CD4-positive, alpha-beta T cell treated with Interleukin-10 for 1 hour (primary cell): ENCODE data around the gene HRC.
"Not testable (repeated sequence)": the region's sequence is repeated elsewhere in the genome, so short reads cannot be mapped to it uniquely, and the experiment has no call there.

Experiments used
- DNase-seq: peaks from one replicate; pipeline ENCODE4 v3.0.0-alpha.2; 2020

The HRC gene

DNA sequence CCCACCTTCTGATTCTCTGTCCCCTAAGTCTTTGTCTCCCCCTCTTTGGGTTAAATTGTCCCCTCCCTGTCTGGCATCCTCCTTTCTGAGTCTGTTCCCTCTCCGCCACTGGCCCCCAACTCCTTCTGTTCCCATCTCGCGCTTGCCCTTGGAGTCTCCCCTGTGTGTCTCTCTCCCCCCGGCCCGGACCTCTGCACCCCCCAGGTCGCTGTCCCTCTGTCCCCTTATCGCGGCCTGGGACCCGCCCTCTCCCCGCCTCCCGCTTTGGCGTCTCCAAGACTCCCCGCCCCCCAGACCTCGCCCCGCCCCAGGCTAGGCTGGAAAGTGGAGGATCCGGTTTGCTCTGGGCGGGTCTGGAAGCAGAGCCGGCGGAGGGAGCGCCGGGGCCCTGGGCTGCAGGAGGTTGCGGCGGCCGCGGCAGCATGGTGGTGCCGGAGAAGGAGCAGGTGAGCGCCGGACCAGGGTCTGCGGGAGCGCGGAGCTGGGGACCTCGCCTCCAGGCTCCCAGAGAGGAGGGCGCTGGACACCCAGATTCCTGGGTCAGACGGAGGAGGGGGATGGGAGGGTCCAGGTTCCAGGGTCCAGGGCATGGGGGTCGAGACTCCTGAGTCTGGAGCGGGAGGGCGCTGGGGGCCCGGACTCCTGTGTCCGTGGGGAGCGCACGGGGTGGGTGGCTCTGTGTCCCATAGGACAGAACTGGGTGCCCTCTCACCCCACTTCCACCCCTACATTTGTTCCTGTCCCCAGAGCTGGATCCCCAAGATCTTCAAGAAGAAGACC is 2.4 kb upstream of the HRC start, which contains the start of gene TRPM4:
TRPM4 (plus strand) TSS at position 348 of the 780 bp plus-strand sequence; CDS start at position 423, 75 bp downstream.
- peak; percentile 21 for DNase-seq

DNA sequence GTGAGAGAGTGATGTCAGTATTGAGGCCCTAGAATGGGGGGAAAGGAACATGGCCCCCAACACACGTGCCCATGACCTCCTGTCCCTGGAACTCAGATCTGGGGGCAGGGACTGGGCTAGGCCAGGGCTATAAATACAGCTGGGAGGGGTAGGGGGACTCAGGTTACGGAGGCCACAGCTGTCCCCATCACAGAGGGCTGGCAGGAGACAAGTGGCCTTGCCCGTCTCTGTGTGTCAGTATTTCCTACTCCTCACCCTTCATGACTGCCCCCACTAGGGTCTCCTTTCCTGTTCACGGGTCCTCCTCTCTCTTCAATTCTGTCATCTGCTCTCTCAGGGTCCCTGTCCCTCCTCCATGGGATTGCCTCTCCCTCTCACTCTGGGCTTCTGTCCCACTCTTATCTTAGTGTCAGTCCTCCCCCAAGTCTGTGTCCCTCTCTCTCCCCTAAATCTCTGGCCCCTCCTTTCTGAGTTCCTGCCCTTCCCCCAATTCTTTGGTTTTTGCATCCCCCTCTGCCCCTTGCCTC is 687 bp upstream of the HRC start:
- DNase-seq = no peak

DNA sequence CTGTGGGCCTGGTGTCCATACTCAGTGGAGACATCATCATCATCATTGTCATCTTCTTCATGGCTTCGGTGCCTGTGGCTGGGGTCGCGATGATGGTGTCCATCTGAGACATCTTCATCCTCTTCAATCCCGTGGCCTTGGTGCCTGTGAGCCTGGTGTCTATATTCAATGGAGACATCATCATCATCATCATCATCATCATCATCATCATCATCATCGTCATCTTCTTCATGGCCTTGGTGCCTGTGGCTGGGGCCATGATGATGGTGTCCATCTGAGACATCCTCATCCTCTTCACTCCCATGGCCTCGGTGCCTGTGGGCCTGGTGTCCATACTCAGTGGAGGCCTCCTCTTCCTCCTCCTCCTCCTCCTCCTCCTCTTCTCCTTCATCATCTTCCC is 917 bp downstream of the HRC start:
- no peak for DNase-seq

DNA sequence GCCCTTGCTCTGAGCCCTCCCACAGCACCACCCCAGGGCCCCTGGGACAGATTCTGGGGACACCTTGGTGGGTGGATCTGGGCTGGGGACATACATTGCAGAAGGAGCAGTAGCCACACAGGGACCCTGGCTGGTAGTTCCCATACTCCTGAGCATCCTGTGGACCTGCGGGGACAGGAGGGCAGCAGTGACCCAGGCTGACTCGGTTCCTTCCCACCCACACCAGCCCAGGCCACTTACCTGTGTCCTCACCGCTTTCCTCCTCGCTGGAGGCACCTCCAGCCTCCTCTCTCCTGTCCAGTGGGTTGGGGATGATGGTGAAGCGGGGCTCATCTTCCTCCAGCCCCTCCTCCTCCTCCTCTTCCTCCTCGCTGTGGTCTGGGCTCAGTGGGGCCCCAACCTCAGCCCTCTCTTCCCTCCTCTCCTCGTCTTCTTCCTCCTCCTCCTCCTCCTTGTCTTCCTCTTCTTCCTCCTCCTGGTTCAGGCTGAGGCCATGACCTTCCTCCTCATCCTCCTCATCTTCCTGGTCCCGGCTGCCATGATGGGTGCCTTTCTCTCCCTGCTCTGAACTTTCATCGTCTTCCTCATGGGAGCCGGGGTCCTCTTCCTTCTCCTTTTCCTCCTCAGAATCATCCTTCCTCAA is 1.9 kb downstream of the HRC start:
- DNase-seq = no peak

DNA sequence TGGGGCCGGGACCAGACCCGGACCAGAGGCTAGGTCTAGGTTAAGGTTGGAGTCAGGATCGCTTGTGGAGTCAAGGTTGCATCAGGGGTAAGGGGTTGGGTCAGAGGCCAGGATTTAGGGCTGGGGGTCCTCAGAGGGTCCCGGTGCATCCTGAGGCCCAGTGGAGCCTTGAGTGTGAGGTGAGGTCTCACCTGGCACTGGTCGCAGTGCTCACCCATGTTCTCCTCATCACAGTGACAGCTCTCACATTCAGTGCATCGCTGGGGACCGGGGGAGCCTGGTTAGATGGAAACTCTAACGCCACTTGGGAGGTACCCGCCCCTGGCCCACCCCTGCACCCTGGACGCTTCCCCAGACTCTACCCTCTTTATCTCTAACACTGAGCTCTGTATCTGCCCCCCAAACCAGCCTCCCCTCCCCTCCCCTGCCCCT is 3.1 kb downstream of the HRC start:
- DNase-seq = no peak

DNA sequence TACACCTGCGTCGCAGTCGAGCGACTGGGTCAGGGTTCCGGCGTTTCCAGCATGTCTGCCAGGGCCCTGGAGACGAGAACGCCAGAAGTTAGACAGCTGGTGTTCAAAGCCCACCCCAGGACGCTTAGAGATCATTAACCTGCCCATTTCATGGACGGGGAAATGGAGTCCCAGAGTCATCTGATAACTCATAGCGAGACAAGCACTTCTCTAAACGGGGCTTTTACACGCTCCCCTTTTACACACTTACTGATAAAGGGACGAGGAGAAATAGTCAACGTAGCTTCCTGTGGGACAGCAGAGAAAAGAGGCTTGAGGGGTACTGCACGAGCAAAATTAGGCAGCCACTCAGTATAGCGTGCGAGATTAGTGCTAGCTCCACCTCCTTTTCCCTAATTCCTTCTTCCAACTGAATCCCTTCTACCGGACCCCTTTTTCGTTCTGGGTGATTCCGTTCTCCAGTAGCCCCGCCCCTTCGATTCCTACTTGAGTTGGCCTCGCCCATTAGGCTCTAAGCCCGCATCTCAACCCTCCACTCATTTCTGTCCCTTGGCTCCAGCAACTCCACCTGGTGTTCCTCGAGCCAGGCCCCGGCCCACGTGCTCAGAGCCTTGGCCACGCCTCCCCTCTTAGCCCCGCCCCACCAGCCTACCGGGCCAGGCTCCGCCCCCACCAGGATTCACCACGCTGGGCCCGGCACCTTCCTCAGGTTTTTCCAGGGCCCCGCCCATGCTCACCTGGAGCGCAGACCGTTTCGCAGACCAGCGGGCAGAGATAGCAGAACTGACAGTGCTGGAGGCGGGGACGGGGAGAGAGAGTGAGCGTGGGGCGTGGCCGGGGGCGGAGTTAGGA is 3.7 kb downstream of the HRC start:
- DNase-seq = peak; percentile 45

DNA sequence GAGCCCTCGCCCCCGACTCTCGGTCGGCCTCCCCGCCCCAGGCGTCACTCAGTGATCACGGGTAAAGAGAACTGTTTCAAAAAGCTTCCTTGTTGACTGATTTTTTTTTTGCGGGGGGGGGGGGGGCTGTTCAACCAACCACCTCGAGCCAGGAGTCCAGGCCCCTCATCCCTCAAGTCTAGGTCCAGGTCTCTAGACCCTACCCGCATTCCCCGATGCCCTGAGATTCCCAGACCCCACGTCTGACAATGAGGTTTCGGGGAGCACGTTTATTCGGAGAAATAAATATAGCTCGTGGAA is 4.3 kb downstream of the HRC start:
- no peak for DNase-seq

DNA sequence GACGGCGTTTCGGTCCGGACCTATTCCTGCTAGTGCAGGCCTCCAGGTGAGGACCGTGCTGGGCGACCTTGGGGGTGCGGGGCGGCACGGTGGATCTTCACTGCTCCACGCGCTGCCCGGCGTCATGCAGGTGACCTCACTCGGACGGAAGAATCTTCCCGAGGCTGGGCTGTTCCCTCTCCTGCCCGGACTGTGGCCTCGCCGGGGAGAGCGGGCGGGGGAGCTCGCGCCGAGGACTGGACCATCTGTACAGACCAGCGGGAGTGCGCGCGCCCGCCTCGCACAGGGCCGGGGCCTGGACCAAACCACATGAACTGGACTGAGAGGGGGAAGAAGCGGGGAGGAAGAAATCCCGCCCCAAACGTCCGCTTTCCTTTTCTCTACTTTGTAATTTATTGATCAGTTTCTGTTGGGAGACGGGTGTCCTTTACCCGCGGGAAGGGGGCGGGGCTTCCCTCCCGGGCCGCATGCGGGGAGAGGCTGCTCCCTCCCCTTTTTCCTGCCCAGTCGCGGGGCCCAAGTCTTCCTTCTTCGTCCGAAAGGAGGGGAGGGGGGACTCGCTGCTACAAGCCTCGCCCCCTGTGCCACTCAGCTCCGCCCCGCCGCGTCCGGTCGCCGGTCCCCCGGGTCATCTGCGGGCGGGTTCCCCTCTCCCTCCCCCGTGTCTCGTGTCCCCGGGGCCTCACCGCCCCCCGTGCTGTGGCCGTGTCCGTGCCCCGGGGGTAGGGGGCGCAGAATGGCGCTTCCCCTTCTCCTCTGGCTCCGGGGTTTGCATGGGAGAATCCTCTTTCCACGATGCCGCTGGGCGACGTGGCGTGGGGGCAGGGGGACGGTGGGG is 4.9 kb downstream of the HRC start:
- DNase-seq = peak; percentile 50

DNA sequence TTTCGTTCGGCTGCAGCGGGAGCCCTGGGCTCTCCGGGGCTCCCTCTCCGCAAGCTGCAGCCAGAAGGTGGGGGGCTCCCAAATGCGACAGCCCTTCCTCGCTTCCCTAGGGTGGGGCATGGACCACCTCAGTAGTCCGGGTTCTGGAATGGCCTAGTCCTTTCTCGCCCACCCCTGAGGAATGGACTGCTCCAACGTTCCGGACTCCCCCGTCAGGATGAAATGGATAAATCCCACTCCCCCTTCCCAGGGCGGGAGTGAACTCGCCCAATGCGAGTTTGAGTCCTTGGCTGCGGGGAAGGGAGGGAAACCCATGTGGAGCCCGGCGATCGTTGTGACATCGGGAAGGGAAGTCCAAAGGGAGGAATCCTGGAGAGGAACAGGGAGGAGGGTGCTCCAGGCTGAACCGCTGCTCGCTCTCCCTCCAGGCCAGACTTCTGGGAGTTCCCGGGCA is 5.5 kb downstream of the HRC start:
- DNase-seq = no peak

DNA sequence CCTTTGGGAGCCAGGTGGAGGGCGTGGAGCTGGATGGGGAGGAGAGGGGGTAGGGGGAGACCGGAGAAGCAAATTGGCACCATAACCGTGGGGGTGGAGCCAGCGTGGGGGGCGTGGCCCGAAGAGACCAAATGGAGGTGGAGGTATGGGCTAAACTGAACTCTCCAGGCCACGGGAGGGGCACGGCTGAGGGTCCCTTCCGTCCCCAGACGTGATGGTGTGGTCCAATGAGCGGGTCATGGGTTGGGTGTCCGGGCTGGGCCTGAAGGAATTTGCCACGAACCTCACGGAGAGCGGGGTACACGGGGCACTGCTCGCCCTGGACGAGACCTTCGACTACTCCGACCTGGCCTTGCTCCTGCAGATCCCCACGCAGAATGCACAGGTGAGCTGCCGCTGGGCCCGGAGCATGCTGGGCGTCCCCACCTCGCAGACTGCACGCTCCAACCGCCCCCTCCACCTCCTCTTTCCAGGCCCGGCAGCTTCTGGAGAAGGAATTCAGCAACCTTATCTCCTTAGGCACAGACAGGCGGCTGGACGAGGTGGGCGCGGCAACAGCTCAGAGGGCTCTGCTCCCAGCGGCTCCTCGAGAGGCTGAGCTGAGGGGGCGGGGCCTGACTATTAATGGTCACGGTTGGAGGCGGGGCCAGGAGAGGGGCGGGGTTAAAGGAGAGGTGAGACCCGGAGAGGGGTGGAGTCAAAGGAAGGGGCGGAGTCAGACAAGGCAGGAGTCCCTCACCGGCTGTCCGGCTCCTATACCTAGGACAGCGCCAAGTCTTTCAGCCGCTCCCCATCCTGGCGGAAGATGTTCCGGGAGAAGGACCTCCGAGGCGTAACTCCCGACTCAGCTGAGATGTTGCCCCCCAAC is 6.2 kb downstream of the HRC start:
- peak; percentile 87 for DNase-seq

DNA sequence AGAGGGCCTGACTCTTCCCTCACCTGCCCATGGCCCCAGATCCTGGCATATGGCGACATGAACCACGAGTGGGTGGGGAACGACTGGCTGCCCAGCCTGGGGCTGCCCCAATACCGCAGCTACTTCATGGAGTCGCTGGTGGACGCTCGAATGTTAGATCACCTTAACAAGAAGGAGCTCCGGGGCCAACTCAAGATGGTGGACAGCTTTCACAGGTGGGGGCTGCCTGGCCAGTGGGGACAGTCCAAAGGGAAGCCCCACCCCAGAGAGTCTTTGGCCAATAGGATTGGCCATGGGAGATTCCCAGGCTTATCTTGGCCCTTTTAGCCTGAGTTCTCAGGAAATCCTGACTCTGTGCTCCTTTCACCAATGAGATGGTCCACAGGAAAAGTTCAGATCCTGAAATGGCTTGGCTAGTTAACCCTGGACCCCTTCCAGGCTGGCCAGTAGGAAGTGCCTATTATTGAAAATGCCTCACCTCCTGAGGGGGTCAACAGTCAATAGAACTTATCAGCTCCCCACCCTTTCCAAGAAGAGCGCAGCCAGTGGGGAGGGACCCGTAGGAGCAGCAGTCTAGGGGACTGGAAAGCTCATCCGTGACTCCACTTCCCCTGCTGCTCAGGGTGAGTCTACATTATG is 7.0 kb downstream of the HRC start:
- no peak for DNase-seq

DNA sequence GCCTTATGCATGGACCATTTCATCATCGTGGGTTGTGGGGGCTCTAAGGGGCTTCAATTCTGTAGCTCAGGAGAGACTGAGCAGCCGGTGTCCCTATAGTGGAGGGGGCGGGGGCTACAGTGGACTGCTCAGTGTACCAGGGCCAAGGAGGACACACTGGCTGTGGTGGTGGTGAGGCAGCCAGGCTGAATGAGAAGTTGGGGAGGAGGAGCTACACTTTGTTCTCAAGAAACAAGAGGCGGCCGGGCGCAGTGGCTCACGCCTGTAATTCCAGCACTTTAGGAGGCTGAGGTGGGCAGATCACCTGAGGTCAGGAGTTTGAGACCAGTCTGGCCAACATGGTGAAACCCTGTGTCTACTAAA is 8.8 kb downstream of the HRC start:
- DNase-seq = not testable (repeated sequence)

DNA sequence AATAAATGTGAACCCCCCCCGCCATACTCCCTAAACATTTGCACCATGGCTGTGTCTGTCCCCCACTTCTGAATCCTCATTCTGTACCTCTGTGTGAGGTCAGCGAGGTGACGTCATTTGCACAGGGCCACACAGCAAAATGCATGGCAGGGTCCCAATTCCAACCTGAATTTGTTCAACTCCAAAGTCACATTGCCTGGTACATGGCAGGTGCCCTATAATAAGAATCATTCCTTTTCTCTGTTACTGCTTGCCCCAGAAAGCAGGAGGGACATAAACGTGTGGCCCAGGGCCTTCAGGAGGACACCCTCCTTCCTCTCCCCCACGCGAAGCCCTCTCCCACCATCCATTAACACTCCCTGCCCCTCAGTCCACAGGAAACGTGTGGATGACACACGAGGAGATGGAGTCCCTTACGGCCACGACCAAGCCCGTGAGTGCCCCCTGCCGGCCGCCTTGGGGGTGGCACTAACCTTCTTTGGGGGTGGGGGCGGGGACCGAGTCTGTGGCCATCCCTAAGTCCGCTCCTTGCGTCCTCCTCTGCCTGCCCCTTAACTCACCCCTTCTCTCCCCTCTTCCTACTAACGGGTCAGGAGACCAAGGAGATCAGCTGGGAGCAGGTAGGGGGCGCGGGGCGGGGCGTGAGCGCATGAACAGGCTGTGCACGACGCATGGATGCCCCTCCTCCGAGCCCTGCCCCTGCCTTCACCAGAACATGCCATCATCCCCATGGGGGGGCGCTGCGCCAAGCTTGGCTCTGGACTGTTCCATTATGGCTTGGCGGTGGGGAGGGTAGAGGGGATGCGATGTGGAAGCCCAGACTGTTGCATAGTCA is 9.4 kb downstream of the HRC start:
- DNase-seq = peak; percentile 78

DNA sequence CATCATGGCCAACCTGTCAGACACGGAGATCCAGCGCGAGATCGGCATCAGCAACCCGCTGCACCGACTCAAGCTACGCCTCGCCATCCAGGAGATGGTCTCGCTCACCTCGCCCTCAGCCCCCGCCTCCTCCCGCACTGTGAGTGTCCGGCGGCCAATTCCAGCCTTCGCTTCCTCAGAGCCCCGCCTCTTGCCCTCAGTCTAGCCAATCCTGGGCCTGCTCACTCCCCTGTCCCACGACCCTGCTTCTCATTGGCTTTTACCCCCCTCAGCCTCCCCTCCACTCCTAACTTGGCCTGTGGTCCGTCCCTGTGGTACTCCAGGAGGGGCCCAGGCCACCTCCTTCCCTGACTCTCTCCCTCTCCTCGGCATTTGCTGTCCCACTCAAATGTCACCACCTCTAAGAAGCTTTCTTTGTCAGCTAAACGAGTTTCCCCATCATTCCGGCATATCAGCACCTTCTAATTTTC is 12.3 kb downstream of the HRC start:
- peak; percentile 66 for DNase-seq

DNA sequence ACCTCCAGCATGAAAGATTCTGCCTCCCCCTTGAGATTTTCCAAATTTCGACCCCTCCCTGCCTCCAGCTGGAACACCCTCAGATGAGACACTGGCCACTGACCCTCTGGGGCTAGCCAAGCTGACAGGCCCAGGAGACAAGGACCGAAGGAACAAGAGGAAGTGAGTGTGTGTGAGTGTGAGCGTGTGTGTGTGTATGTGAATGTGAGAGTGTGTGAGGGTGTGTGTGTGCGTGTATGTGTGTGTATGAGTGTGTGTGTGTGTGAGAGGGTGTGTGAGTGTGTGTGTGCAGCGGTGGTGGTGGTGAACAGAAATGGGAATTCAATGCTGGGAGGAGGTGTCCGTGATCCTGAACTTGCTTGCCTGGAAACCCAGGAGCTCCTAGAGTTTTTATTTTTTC is 13.8 kb downstream of the HRC start:
- no peak for DNase-seq

DNA sequence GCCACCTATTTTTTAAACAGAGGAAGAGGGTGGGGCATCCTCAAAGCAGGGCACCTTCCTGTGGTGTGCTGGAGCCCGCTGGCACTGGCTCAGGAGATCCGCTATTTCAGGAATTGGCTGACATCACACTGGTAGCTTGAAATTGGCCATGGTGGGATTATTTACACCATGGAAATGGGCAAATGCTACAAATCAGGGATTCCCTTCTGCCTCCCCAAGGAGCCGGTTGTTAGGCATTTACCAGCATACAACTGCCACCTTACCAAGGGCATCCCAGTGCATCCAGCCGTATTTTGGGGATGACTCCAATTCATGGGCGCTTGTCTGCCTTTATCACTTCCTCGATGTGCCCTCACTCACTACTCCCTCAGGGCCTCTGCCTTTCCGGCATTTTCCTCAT is 14.2 kb downstream of the HRC start:
- DNase-seq = no peak

DNA sequence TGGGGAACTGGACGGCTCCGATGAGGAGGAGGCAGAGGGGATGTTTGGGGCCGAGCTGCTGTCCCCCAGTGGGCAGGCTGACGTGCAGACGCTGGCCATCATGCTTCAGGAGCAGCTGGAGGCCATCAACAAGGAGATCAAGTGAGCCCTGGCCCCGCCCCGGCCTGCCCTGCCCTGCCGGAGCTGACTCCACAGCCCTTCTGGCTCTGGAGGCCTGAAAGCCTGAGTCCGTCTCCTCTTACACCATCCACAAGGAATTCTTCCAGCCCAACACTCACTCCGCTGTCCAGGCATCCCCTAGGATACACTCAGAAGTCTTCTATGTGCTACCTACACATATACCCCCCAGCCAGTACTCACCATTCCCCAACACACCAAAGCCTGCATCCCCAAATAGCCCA is 18.4 kb downstream of the HRC start:
- no peak for DNase-seq

DNA sequence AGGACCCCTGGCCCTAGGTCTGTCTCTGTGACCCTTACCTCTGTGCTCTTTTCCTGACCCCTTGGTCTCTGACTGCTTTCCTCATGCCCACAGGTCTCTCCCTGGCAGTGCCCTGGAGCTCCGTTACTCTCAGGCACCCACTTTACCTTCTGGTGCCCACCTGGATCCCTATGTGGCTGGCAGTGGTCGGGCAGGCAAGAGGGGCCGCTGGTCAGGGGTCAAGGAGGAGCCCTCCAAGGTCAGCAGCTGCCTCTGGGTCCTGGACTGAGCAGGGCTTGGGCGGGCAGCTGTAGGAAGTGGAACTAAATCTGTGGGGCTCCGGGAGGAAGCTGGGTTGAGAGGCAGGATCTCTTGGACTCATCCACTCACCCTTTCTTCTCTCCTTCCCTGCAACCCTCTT is 19.5 kb downstream of the HRC start:
- DNase-seq = no peak

DNA sequence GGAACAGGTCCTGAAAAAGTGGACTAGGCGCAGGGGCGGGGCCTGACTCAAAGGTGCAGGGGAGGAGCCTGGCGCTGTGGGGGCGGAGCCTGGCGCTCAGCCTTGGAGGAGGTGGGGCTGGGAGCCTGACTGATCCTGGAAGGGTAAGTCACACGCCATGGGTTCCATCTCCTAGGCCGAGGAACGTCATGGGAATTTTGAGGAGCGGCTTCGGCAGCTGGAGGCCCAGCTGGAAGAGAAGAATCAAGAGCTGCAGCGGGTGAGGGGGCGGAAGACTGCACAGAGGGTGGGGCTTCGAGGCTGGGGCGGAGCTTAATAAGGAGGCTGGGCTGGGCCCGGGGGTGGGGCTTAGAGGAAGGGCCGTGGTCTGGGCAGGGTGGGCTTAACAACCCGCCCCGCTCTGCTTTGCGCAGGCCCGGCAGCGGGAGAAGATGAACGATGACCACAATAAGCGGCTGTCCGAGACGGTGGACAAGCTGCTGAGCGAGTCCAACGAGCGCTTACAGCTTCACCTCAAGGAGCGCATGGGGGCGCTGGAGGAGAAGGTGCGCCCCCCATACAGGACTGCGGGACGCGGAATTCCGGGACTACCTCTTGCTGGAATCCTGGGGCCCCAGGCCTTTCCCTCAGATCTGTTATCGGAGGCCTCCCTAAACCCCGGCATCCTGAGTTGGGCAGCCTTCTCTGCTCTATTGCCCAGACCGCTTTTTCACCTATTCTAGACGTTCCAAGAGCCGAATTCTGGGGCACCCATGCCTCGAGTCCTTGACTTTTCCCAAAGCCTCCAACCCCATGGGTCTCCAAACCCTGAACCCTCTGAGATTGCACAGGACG is 21.4 kb downstream of the HRC start:
- peak; percentile 60 for DNase-seq
